GM13977 (cell line): ENCODE results near the gene ZNF385A.

Experiments
- DNase-seq: peaks from one replicate; pipeline ENCODE4 v3.0.0; 2012; ENCODE audit warnings: low spot score
- in situ Hi-C: fragments of 300-500 bp; cut with MboI; formaldehyde crosslinking; loops from one replicate; pipeline ENCODE4 v1.12.0; 2022; ENCODE audit warnings: low sequenced_read_pairs, low pct_unique_long_range_greater_than_20kb, mixed read lengths, inconsistent platforms; ENCODE audit not compliant: unreplicated experiment
- TF ChIP-seq, protein P1 (sequence below): IDR thresholded peaks from 2 replicates; pipeline ENCODE4 v1.5.1; 2012; ENCODE audit warnings: mild to moderate bottlenecking, control low read depth; ENCODE audit not compliant: insufficient read depth; ENCODE audit errors: extremely low read depth, missing control alignments

Gene ZNF385A

DNA sequence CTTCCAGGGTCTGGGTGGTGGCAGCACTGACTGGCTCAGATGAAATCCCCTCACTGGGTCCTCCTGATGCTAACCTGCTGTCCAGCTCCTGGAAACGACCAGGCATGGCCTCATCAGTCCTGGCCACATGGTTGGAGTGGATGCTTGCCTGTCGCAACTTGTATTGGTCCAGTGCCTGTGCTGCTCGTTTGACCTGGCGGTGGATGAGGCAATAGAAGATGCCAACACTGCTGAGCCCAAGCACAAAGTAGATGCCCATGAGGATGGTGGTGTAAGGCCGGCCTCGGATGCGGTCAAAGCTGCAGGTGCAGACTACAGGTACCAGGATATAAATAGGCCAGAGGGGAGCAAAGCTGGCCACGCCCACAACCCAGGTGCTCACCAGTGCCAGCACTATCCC is 21.5 kb downstream of the ZNF385A start:
- no peak for DNase-seq
- in situ Hi-C loops, result loop anchor here (10.0 to 25.0 kb wide), 3 partner anchors 68 to 351 kb away; partner anchors contain the start of genes HOXC8 and HOXC9
- TF ChIP-seq, protein P1, sequence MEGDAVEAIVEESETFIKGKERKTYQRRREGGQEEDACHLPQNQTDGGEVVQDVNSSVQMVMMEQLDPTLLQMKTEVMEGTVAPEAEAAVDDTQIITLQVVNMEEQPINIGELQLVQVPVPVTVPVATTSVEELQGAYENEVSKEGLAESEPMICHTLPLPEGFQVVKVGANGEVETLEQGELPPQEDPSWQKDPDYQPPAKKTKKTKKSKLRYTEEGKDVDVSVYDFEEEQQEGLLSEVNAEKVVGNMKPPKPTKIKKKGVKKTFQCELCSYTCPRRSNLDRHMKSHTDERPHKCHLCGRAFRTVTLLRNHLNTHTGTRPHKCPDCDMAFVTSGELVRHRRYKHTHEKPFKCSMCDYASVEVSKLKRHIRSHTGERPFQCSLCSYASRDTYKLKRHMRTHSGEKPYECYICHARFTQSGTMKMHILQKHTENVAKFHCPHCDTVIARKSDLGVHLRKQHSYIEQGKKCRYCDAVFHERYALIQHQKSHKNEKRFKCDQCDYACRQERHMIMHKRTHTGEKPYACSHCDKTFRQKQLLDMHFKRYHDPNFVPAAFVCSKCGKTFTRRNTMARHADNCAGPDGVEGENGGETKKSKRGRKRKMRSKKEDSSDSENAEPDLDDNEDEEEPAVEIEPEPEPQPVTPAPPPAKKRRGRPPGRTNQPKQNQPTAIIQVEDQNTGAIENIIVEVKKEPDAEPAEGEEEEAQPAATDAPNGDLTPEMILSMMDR, result no peak

DNA sequence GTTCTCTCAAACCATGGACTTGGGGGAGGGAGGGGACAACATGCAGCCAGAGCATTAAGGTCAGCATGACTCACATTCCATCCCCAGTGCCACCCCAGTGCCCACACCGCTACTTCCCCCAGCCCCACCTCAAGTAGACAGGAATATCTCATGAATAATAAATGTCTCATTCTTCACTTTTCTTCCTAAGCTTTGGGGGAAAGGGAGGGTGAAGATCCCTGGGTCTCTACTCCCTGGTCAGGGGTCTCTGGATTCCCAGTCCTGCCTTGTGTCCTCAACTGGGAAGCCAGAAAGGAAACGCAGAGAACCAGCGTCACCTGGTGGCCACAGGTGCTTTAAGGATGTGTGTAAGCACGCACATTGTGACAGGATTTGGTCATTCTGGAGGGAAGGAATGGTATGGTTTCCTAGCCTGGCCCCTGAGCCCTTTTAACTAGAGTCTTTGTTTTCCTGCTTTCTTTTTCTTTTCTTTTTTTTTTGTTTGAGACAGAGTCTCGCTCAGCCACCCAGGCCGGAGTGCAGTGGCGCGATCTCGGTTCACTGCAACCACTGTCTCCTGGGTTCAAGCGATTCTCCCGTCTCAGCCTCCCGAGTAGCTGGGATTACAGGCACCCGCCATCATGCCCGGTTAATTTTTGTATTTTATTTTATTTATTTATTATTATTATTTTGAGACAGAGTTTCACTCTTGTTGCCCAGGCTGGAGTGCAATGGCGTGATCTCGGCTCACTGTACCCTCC is 23.6 kb downstream of the ZNF385A start:
- no peak for DNase-seq
- TF ChIP-seq, protein P1, result peak; percentile 94
- in situ Hi-C loops, result loop anchor here (10.0 to 25.0 kb wide), 3 partner anchors 66 to 349 kb away; partner anchors contain the start of genes HOXC8 and HOXC9

DNA sequence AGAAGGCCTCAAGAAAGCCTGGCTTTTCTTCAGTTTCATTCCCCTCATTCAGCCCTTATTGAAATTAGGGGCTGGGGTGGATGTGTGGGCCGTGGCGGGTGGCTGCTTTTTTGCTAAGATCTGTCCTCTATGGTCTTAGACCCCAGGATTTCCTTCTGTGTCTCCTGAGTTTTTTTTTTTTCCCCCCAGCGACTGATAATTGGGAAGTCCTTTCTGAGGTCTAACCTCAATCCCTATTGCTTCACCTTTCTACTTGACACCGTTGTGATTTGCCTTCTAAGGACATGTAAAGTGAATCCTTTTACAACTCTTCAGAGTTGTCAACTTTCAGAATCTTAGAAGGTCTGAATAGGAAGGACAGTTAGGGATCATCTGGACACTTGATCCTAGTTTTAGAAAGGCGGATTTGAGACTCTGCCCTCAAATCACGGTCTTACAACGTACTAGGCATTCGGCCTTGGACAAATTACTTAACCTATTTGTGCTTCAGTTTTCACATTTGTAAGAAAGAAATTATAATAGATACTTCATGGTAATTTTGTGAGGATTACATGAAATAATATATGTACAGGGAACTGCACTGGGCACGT is 24.7 kb downstream of the ZNF385A start:
- in situ Hi-C loops, result loop anchor here (10.0 to 25.0 kb wide), 3 partner anchors 65 to 348 kb away; partner anchors contain the start of genes HOXC8 and HOXC9
- TF ChIP-seq, protein P1, result no peak

DNA sequence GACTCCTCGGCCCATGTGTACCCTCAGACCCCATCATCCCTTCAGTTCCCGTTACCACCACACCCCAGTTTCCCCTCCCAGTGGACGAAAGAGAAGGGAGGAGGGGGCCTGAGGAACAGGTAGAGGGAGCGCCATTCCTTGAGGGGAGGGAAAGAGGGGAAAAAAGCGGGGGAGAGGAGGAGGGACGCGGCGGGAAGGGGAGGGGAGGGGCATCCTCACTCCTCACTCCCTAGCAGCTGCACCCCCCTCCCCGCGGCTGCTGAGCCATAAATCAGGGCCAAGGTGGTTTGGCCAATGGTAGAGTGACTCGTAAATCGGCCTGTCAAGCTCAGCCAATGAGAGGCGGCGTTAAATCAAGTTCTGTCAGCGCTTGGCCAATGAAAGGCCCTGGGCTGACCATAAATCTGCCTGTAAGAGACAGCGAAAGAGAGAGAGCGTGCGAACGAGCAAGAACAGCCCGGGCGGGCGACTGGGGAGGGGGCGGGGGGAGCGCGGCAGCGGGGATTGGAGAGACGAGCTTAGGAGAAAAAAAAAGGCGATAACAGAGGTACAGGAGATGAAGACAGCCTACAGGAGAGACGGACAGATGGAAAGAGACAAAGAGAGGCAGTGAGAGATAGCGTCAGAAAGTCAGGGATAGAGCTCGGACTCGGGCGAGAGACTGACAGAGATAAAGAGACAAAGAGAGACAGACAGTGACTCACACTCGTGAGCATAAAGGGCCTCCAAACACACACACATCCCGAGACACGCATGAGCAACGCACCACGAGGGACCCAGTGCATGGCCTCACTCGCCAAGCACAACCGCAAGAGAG is 25.4 kb downstream of the ZNF385A start:
- in situ Hi-C loops, result loop anchor here (25.0 kb wide), 1 partner anchor 347 kb away; the partner anchor contains the start of genes HOXC8 and HOXC9
- TF ChIP-seq, protein P1, result no peak

More for the DNA sequence above, 24.7 kb downstream of the ZNF385A start:
- no peak for DNase-seq

DNA sequence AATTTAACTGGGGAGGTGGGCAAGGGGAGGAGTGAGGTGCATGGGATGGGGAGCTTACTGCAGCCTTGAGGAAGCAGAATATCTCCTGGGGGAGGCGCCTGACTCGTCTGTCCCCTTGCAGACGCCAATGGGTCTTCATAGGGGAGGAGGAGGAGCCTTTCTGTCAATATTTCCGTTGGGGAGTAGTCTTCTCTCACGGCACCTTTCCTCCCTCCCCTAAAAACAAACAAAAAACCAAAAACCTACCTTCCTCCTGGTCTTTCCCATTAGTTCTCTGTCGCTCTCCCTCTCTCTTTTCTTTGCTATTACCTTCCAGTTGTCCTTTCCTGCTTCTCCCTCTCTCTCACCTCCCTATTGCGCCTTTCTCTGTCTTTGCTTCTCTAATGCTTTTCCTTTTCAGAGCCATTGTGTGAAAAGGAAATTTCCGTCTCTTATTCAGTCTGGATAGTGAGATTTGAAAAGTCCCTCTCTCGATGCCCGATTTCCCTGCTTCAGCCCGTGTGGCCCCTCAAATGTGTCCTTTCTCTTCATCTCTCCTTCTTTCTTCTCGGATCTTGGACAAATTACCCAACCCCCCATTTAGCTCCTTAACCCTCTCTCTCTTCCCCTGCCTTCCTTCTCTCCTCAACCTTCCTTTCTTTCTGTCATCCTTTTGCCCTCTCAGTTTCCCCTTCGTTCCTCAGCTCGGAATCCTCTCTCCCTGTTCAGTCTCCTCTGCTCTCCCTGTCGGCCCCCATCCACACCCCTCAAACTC is 26.2 kb downstream of the ZNF385A start:
- DNase-seq, result peak; percentile 69
- in situ Hi-C loops, result loop anchor here (25.0 kb wide), 1 partner anchor 346 kb away; the partner anchor contains the start of genes HOXC8 and HOXC9
- TF ChIP-seq, protein P1, result no peak

More for the DNA sequence above, 25.4 kb downstream of the ZNF385A start:
- DNase-seq, result peak; percentile 95
